HepG2 (cell line): Measurements from ENCODE around the gene NKPD1. TPM values are rescaled to one million over a fixed set of nuclear protein-coding genes. Genes with fewer than 3 reads are reported as not detected.

ENCODE experiments used
- AHR ChIP-seq: IDR thresholded peaks from 2 replicates; pipeline ENCODE4 v1.6.1; 2018; ENCODE audit warnings: missing genetic modification reagents, missing compliant biosample characterization
- CAMTA2 ChIP-seq: sonication (generic); formaldehyde crosslinking; IDR thresholded peaks from 2 replicates; pipeline ENCODE4 v1.4.0; 2020; ENCODE audit warnings: mild to moderate bottlenecking, missing genetic modification reagents, borderline replicate concordance
- MATR3 ChIP-seq: sonication (generic); formaldehyde crosslinking; IDR thresholded peaks from 2 replicates; pipeline ENCODE4 v1.4.0; 2020; ENCODE audit warnings: missing genetic modification reagents
- MBNL3 ChIP-seq: fragments of 250-450 bp; sonication (Bioruptor Pico); conservative IDR thresholded peaks from 2 replicates; pipeline ENCODE4 v1.8.0; 2022; ENCODE audit warnings: mild to moderate bottlenecking, inconsistent platforms
- PAWR ChIP-seq: sonication (generic); formaldehyde crosslinking; IDR thresholded peaks from 2 replicates; pipeline ENCODE4 v1.4.0; 2020; ENCODE audit warnings: missing genetic modification reagents, mild to moderate bottlenecking, borderline replicate concordance
- PHF8 ChIP-seq: sonication (generic); formaldehyde crosslinking; IDR thresholded peaks from 2 replicates; pipeline ENCODE4 v1.5.0; 2020; ENCODE audit warnings: missing genetic modification reagents
- SIX4 ChIP-seq: sonication (generic); formaldehyde crosslinking; IDR thresholded peaks from 2 replicates; pipeline ENCODE4 v1.4.0; 2020; ENCODE audit warnings: missing genetic modification reagents
- TEAD3 ChIP-seq: optimal IDR thresholded peaks from 2 replicates; pipeline ENCODE3; 2016; ENCODE audit warnings: borderline replicate concordance
- ZNF136 ChIP-seq: sonication (generic); formaldehyde crosslinking; IDR thresholded peaks from 2 replicates; pipeline ENCODE4 v1.8.1; 2022; ENCODE audit warnings: low read depth, mild to moderate bottlenecking, moderate library complexity, missing genetic modification reagents
- ZNF160 ChIP-seq: sonication (generic); formaldehyde crosslinking; IDR thresholded peaks from 2 replicates; pipeline ENCODE4 v1.8.0; 2022; ENCODE audit warnings: mild to moderate bottlenecking, inconsistent platforms, missing genetic modification reagents
- ZNF572 ChIP-seq: sonication (generic); formaldehyde crosslinking; IDR thresholded peaks from 2 replicates; pipeline ENCODE4 v1.5.1; 2020; ENCODE audit warnings: mild to moderate bottlenecking, missing genetic modification reagents
- polyA plus RNA-seq, 8 experiments: library from polyadenylated mRNA; depleted of rRNA in 3 of 8; stranded (reverse) in 7 of 8; unstranded in 1 of 8; fragments of >200 nt; fragmentation: Illumina TruSeq in 4 of 8; extraction: Trizol in 4 of 8; gene quantifications; 2 replicates each; pipeline versions ENCODE4 v1.2.1 to v1.2.3, GENCODE V29; 2011 to 2016; ENCODE audit warnings: low read depth in 4 of 8, missing spikeins in 1 of 8, mixed read lengths in 1 of 8; ENCODE audit not compliant: insufficient read depth in 1 of 8
- total RNA-seq, 5 experiments: library from RNA; depleted of rRNA; stranded (reverse); fragments of >200 nt; fragmentation: Illumina TruSeq; extraction: Trizol; gene quantifications; 2 replicates each; pipeline ENCODE4 v1.2.3, GENCODE V29; 2016; ENCODE audit warnings: low read depth in 1 of 5
- TF ChIP-seq, protein P1 (sequence below): IDR thresholded peaks from 2 replicates; pipeline ENCODE4 v1.6.1; 2018; ENCODE audit warnings: missing genetic modification reagents, mild to moderate bottlenecking, missing compliant biosample characterization
- TF ChIP-seq, protein P2 (sequence below): sonication (generic); formaldehyde crosslinking; IDR thresholded peaks from 2 replicates; pipeline ENCODE4 v1.5.0; 2020; ENCODE audit warnings: mild to moderate bottlenecking, missing genetic modification reagents
- TF ChIP-seq, protein P3 (sequence below): sonication (generic); formaldehyde crosslinking; IDR thresholded peaks from 2 replicates; pipeline ENCODE4 v1.4.0; 2020; ENCODE audit warnings: missing genetic modification reagents, low read depth, mild to moderate bottlenecking, borderline replicate concordance
- TF ChIP-seq, protein P4 (sequence below): IDR thresholded peaks from 2 replicates; pipeline ENCODE4 v1.6.1; 2016
- TF ChIP-seq, protein P5 (sequence below): sonication (generic); formaldehyde crosslinking; IDR thresholded peaks from 2 replicates; pipeline ENCODE4 v1.5.1; 2020; ENCODE audit warnings: missing genetic modification reagents, mild to moderate bottlenecking, borderline replicate concordance
- TF ChIP-seq, protein P6 (sequence below): IDR thresholded peaks from 2 replicates; pipeline ENCODE4 v1.6.1; 2012; ENCODE audit warnings: low read depth, low read length, improper control_type of control experiment
- TF ChIP-seq, protein P7 (sequence below): sonication (generic); formaldehyde crosslinking; IDR thresholded peaks from 2 replicates; pipeline ENCODE4 v1.5.0; 2020; ENCODE audit warnings: missing genetic modification reagents, mild to moderate bottlenecking, borderline replicate concordance

Gene NKPD1
- total and polyA plus RNA-seq, 2 of the 13 experiments (the other 11 are each of a cell fraction or from before 2014, with no cell fraction given) = 0.03 TPM; not detected in 1

DNA sequence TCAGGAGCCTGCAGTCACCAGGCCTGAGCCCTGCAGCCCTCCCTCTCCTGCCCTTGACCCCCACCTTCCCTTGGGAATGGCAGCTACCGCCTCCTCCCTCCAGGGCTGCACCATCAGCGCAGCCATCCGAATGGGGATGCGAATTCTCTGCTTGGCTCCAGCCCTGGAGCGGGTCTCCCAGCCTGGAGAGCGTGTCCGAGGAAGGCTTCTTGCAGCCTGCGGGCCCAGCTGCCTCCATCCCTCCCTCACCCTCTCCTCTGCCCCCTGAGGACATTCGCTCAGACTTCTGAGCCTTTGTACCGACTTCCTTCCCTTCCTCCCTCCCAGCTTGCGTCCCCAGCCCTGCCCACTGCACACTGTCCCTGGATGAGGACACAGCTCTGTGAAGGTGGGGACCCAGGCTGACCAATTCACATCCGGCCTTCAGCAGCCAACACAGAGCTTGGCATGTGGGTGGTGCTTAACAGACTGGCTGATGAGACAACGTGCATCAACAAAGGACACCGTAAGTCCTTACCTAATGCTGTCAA is 6.0 kb upstream of the NKPD1 start (continued):
- TF ChIP-seq TEAD3 = peak; percentile 74
- no peak for TF ChIP-seq ZNF572 (CRISPR knock-in tag)
- no peak for TF ChIP-seq MBNL3 (CRISPR knock-in tag)
- TF ChIP-seq ZNF136 (CRISPR knock-in tag) = no peak
- TF ChIP-seq, protein P1, sequence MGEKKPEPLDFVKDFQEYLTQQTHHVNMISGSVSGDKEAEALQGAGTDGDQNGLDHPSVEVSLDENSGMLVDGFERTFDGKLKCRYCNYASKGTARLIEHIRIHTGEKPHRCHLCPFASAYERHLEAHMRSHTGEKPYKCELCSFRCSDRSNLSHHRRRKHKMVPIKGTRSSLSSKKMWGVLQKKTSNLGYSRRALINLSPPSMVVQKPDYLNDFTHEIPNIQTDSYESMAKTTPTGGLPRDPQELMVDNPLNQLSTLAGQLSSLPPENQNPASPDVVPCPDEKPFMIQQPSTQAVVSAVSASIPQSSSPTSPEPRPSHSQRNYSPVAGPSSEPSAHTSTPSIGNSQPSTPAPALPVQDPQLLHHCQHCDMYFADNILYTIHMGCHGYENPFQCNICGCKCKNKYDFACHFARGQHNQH (CRISPR knock-in tag) = no peak
- TF ChIP-seq SIX4 (CRISPR knock-in tag) = no peak
- no peak for TF ChIP-seq CAMTA2 (CRISPR knock-in tag)
- TF ChIP-seq, protein P2, sequence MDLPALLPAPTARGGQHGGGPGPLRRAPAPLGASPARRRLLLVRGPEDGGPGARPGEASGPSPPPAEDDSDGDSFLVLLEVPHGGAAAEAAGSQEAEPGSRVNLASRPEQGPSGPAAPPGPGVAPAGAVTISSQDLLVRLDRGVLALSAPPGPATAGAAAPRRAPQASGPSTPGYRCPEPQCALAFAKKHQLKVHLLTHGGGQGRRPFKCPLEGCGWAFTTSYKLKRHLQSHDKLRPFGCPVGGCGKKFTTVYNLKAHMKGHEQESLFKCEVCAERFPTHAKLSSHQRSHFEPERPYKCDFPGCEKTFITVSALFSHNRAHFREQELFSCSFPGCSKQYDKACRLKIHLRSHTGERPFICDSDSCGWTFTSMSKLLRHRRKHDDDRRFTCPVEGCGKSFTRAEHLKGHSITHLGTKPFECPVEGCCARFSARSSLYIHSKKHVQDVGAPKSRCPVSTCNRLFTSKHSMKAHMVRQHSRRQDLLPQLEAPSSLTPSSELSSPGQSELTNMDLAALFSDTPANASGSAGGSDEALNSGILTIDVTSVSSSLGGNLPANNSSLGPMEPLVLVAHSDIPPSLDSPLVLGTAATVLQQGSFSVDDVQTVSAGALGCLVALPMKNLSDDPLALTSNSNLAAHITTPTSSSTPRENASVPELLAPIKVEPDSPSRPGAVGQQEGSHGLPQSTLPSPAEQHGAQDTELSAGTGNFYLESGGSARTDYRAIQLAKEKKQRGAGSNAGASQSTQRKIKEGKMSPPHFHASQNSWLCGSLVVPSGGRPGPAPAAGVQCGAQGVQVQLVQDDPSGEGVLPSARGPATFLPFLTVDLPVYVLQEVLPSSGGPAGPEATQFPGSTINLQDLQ (CRISPR knock-in tag) = no peak
- TF ChIP-seq AHR (CRISPR knock-in tag) = no peak
- TF ChIP-seq PAWR (CRISPR knock-in tag) = no peak
- TF ChIP-seq, protein P3, sequence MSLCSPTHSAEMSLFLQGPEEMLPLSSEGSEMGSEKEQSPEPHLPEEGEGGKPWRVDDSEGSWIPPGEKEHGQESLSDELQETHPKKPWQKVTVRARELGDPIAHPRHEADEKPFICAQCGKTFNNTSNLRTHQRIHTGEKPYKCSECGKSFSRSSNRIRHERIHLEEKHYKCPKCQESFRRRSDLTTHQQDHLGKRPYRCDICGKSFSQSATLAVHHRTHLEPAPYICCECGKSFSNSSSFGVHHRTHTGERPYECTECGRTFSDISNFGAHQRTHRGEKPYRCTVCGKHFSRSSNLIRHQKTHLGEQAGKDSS = peak; percentile 62; the same call in 1 of the 2 replicates
- TF ChIP-seq, protein P4, sequence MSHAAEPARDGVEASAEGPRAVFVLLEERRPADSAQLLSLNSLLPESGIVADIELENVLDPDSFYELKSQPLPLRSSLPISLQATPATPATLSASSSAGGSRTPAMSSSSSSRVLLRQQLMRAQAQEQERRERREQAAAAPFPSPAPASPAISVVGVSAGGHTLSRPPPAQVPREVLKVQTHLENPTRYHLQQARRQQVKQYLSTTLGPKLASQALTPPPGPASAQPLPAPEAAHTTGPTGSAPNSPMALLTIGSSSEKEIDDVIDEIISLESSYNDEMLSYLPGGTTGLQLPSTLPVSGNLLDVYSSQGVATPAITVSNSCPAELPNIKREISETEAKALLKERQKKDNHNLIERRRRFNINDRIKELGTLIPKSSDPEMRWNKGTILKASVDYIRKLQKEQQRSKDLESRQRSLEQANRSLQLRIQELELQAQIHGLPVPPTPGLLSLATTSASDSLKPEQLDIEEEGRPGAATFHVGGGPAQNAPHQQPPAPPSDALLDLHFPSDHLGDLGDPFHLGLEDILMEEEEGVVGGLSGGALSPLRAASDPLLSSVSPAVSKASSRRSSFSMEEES (CRISPR knock-in tag) = no peak
- TF ChIP-seq, protein P5, sequence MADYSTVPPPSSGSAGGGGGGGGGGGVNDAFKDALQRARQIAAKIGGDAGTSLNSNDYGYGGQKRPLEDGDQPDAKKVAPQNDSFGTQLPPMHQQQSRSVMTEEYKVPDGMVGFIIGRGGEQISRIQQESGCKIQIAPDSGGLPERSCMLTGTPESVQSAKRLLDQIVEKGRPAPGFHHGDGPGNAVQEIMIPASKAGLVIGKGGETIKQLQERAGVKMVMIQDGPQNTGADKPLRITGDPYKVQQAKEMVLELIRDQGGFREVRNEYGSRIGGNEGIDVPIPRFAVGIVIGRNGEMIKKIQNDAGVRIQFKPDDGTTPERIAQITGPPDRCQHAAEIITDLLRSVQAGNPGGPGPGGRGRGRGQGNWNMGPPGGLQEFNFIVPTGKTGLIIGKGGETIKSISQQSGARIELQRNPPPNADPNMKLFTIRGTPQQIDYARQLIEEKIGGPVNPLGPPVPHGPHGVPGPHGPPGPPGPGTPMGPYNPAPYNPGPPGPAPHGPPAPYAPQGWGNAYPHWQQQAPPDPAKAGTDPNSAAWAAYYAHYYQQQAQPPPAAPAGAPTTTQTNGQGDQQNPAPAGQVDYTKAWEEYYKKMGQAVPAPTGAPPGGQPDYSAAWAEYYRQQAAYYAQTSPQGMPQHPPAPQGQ (CRISPR knock-in tag) = no peak
- no peak for TF ChIP-seq MATR3 (CRISPR knock-in tag)
- TF ChIP-seq, protein P6, sequence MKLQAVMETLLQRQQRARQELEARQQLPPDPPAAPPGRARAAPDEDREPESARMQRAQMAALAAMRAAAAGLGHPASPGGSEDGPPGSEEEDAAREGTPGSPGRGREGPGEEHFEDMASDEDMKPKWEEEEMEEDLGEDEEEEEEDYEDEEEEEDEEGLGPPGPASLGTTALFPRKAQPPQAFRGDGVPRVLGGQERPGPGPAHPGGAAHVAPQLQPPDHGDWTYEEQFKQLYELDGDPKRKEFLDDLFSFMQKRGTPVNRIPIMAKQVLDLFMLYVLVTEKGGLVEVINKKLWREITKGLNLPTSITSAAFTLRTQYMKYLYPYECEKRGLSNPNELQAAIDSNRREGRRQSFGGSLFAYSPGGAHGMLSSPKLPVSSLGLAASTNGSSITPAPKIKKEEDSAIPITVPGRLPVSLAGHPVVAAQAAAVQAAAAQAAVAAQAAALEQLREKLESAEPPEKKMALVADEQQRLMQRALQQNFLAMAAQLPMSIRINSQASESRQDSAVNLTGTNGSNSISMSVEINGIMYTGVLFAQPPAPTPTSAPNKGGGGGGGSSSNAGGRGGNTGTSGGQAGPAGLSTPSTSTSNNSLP = no peak
- no peak for TF ChIP-seq ZNF160 (CRISPR knock-in tag)
- TF ChIP-seq, protein P7, sequence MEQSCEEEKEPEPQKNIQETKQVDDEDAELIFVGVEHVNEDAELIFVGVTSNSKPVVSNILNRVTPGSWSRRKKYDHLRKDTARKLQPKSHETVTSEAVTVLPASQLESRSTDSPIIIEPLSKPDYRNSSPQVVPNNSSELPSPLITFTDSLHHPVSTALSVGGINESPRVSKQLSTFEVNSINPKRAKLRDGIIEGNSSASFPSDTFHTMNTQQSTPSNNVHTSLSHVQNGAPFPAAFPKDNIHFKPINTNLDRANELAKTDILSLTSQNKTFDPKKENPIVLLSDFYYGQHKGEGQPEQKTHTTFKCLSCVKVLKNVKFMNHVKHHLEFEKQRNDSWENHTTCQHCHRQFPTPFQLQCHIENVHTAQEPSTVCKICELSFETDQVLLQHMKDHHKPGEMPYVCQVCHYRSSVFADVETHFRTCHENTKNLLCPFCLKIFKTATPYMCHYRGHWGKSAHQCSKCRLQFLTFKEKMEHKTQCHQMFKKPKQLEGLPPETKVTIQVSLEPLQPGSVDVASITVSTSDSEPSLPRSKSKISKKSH (CRISPR knock-in tag) = peak; percentile 43; the same call in 1 of the 2 replicates
- 0 out of 2 replicates have a peak, but pooled peaks have one; percentile 10 for TF ChIP-seq PHF8
